Smooth muscle cell (in vitro differentiated cells): ENCODE data around the gene HSD17B12. TPM values are rescaled to one million over a fixed set of nuclear protein-coding genes. Genes with fewer than 3 reads are reported as not detected.

ENCODE experiments used
- DNase-seq: peaks from one replicate; lab custom pipeline; 2025; ENCODE audit not compliant: unreplicated experiment; lab: John Stamatoyannopoulos, UW
- H2AFZ ChIP-seq: fragments of 200-600 bp; sonication (generic); 2 replicates; pipeline ENCODE4 v1.6.0; 2016; ENCODE audit warnings: antibody characterized with exemption, low read depth, mild to moderate bottlenecking
- H3F3A ChIP-seq: fragments of 200-600 bp; sonication (generic); 2 replicates; pipeline ENCODE4 v1.6.0; 2017; ENCODE audit warnings: antibody characterized with exemption, low read depth
- H3K27ac ChIP-seq: fragments of 200-600 bp; sonication (generic); 2 replicates; pipeline ENCODE4 v1.5.1; 2016; ENCODE audit warnings: low read depth, mild to moderate bottlenecking
- H3K27me3 ChIP-seq: fragments of 200-600 bp; sonication (generic); 2 replicates; pipeline ENCODE4 v1.6.1; 2016; ENCODE audit warnings: low read depth, mild to moderate bottlenecking
- H3K36me3 ChIP-seq: fragments of 200-600 bp; sonication (generic); 2 replicates; pipeline ENCODE4 v1.5.1; 2016; ENCODE audit warnings: low read depth
- H3K4me1 ChIP-seq: fragments of 200-600 bp; sonication (generic); 2 replicates; pipeline ENCODE4 v1.5.1; 2016; ENCODE audit warnings: low read depth
- H3K4me2 ChIP-seq: fragments of 200-600 bp; sonication (generic); 2 replicates; pipeline ENCODE4 v1.6.0; 2016; ENCODE audit warnings: mild to moderate bottlenecking
- H3K4me3 ChIP-seq: fragments of 200-600 bp; sonication (generic); 2 replicates; pipeline ENCODE4 v1.5.1; 2016; ENCODE audit warnings: mild to moderate bottlenecking
- H3K79me2 ChIP-seq: fragments of 200-600 bp; sonication (generic); 2 replicates; pipeline ENCODE4 v1.6.0; 2016; ENCODE audit warnings: low read depth, mild to moderate bottlenecking
- H3K9ac ChIP-seq: fragments of 200-600 bp; sonication (generic); 2 replicates; pipeline ENCODE4 v1.6.0; 2016; ENCODE audit warnings: low read depth
- H3K9me3 ChIP-seq: fragments of 200-600 bp; sonication (generic); replicated peaks from 2 replicates; pipeline ENCODE4 v1.5.1; 2016; ENCODE audit warnings: low read depth
- H4K20me1 ChIP-seq: fragments of 200-600 bp; sonication (generic); 2 replicates; pipeline ENCODE4 v1.6.0; 2016; ENCODE audit warnings: low read depth
- WGBS: methylation state at CpG from one replicate; pipeline ENCODE4 v1.1.7; 2016; ENCODE audit warnings: low lambda C conversion rate; 5-methylcytosine and 5-hydroxymethylcytosine counted together
- polyA plus RNA-seq: library from polyadenylated mRNA; unstranded; fragments of >200 nt; fragmentation: Nextera tagmentation; extraction: Ambion mirVana; gene quantifications from 2 replicates; pipeline ENCODE4 v1.2.1, GENCODE V29; 2016
- total RNA-seq: library from RNA; depleted of rRNA; stranded (reverse); fragments of >200 nt; gene quantifications from 2 replicates; pipeline ENCODE4 v1.2.3, GENCODE V29; 2014
- TF ChIP-seq, protein P1 (sequence below): fragments of 200-600 bp; sonication (generic); IDR thresholded peaks from 2 replicates; pipeline ENCODE4 v1.5.1; 2017; ENCODE audit warnings: borderline replicate concordance, mild to moderate bottlenecking, antibody characterized with exemption; ENCODE audit not compliant: insufficient read depth, poor library complexity, severe bottlenecking

Gene HSD17B12
- total and polyA plus RNA-seq, 2 experiments from 2014 or later = 74.8 to 111 TPM

DNA sequence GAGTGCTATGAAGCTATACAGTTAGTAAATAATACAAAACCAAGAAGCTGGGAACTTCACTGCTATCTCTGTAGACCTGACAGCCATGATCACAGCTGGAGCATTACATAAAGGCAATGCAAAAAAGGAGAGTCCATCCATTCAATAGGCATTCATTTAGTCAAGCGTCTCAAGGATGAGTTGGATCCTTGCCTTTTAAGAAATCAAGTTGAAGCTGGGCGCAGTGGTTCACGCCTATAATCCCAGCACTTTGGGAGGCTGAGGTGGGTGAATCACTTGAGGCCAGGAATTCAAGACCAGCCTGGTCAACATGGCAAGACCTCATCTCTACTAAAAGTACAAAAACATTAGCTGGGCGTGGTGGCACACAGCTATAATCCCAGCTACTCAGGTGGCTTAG is 152.0 kb downstream of the HSD17B12 start:
- Histone ChIP-seq H3K4me3 (no peak overlapping the region), H3F3A (peaks cover 36% of the 10 kb centered on the region), H3K36me3 (no peaks in the 10 kb centered on the region), H3K4me2 (no peak overlapping the region), H3K4me1 (peaks cover 12% of the 10 kb centered on the region), H3K27ac (peak overlapping the region; percentile 93), H2AFZ (no peak overlapping the region), H3K79me2 (no peaks in the 10 kb centered on the region), H3K9ac (no peak overlapping the region), H3K27me3 (no peaks in the 10 kb centered on the region), H3K9me3 (no peaks in the 10 kb centered on the region), H4K20me1 (no peaks in the 10 kb centered on the region)
- TF ChIP-seq, protein P1, sequence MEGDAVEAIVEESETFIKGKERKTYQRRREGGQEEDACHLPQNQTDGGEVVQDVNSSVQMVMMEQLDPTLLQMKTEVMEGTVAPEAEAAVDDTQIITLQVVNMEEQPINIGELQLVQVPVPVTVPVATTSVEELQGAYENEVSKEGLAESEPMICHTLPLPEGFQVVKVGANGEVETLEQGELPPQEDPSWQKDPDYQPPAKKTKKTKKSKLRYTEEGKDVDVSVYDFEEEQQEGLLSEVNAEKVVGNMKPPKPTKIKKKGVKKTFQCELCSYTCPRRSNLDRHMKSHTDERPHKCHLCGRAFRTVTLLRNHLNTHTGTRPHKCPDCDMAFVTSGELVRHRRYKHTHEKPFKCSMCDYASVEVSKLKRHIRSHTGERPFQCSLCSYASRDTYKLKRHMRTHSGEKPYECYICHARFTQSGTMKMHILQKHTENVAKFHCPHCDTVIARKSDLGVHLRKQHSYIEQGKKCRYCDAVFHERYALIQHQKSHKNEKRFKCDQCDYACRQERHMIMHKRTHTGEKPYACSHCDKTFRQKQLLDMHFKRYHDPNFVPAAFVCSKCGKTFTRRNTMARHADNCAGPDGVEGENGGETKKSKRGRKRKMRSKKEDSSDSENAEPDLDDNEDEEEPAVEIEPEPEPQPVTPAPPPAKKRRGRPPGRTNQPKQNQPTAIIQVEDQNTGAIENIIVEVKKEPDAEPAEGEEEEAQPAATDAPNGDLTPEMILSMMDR = no peak
- no peak for DNase-seq
- 96% methylated on average over 4 of the region's 4 CpGs for WGBS

DNA sequence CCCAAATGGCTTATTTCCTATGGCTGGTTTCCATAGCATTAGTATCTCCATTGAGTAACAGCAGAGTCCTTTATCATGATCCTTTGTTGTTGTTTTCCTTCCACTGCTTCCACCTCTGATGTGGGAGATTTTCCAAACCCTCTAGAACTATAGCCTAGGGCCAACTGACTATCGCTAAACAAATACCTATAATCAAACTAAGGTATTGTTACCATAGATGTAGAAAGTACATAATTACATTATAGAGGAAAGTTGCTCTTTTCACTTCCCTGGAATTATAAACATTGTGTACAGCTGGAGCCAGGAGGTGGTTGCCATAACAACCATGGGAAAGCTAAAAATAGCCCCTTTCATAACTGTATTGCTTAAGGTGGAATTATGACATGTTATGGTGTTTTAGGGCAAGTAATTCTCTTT is 153.1 kb downstream of the HSD17B12 start:
- Histone ChIP-seq H3K4me2 (no peak overlapping the region), H4K20me1 (no peaks in the 10 kb centered on the region), H3F3A (peaks cover 36% of the 10 kb centered on the region), H3K9me3 (no peaks in the 10 kb centered on the region), H3K4me3 (no peak overlapping the region), H3K27me3 (no peaks in the 10 kb centered on the region), H3K27ac (peak overlapping the region; percentile 79), H3K9ac (peak overlapping the region; percentile 47), H3K79me2 (no peaks in the 10 kb centered on the region), H3K36me3 (no peaks in the 10 kb centered on the region), H3K4me1 (peaks cover 12% of the 10 kb centered on the region), H2AFZ (no peak overlapping the region)
- 92% methylated on average over 1 of the region's 1 CpG for WGBS
- DNase-seq = no peak
- TF ChIP-seq, protein P1 = no peak

DNA sequence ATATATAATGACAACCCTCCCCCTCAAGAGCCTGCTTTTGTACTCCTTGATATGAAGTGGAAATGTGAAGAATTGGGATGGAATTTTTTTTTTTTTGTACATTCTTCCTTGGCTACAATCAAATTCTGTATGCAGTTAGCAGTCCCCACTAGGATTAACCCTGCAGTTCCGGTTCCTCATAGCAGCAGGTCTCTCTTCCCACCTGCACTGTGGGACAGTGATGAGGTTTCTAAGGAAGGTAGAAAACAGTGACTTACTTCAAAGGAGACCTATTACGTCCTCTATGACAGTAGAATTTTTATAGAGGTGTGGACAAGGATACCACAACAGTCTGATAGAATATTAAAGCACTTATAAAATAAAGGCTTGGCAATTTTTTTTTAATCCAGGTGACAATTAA is 153.7 kb downstream of the HSD17B12 start:
- peak overlapping the region; percentile 67 for H3K9ac ChIP-seq
- H2AFZ ChIP-seq = no peak overlapping the region
- H3K9me3 ChIP-seq = no peaks in the 10 kb centered on the region
- peaks cover 32% of the 10 kb centered on the region for H3F3A ChIP-seq
- 91% methylated on average over 2 of the region's 2 CpGs for WGBS
- H3K27ac ChIP-seq = peak overlapping the region; percentile 79
- no peaks in the 10 kb centered on the region for H3K27me3 ChIP-seq
- peaks cover 1% of the 10 kb centered on the region for H3K36me3 ChIP-seq
- H3K4me1 ChIP-seq = peaks cover 12% of the 10 kb centered on the region
- H3K4me2 ChIP-seq = no peak overlapping the region
- no peak overlapping the region for H3K4me3 ChIP-seq
- H4K20me1 ChIP-seq = no peaks in the 10 kb centered on the region
- TF ChIP-seq, protein P1 = no peak
- no peak for DNase-seq
- H3K79me2 ChIP-seq = no peaks in the 10 kb centered on the region

DNA sequence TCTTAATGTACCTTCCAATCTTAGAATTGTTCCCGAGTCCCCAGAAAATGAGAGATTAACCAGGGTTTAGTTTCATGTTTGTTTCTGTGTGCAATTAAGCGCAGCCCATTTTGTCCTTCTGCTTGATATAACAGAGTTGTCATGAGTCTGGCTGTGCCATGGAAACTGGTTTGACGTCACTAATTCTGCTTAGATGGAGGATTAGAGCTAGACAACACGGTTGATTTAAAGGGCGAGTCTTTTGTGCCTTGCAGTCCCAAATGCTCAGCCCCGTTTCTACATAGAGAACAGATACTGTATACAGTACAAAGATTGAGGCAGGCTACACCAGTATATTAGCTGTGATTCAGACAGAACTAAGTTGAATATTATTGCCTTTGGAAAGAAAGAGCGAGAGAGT is 154.6 kb downstream of the HSD17B12 start:
- TF ChIP-seq, protein P1 = no peak
- Histone ChIP-seq H3K4me2 (peak overlapping the region; percentile 70), H3K79me2 (no peaks in the 10 kb centered on the region), H3K36me3 (peaks cover 3% of the 10 kb centered on the region), H3K9ac (peak overlapping the region; percentile 67), H2AFZ (no peak overlapping the region), H3F3A (peaks cover 24% of the 10 kb centered on the region), H3K9me3 (no peaks in the 10 kb centered on the region), H3K4me1 (peaks cover 12% of the 10 kb centered on the region), H4K20me1 (no peaks in the 10 kb centered on the region), H3K27ac (peak overlapping the region; percentile 79), H3K27me3 (no peaks in the 10 kb centered on the region), H3K4me3 (no peak overlapping the region)
- no peak for DNase-seq
- WGBS = 39% methylated on average over 7 of the region's 7 CpGs
